ENCODE results near the gene EZR. TPM values are rescaled to one million over a fixed set of nuclear protein-coding genes. Genes with fewer than 3 reads are reported as not detected.

Gene EZR
- total and polyA plus RNA-seq, 2 experiments from 2014 or later = 399 to 623 TPM

GRCh38 chr6:158808442-158808833 is 10.7 kb downstream of the EZR start:
- H3K27ac ChIP-seq = peak overlapping the region; percentile 62
- H3K79me2 ChIP-seq = peaks cover 97% of the 10 kb centered on the region
- H3K36me3 ChIP-seq (replicated peaks; ENCODE audit: insufficient read depth, low read depth) = peaks cover 5% of the 10 kb centered on the region
- 70% methylated on average over 6 of the region's 6 CpGs for WGBS (ENCODE audit: low lambda C conversion rate, missing lambda C conversion rate)
- H4K20me1 ChIP-seq (ENCODE audit: insufficient read depth, poor library complexity, severe bottlenecking) = peaks cover 97% of the 10 kb centered on the region
- no peak overlapping the region for H2AFZ ChIP-seq
- TF ChIP-seq EZH2 (IDR thresholded peaks at IDR 0.05; ENCODE audit: borderline replicate concordance) = no peak
- TF ChIP-seq, protein P1, sequence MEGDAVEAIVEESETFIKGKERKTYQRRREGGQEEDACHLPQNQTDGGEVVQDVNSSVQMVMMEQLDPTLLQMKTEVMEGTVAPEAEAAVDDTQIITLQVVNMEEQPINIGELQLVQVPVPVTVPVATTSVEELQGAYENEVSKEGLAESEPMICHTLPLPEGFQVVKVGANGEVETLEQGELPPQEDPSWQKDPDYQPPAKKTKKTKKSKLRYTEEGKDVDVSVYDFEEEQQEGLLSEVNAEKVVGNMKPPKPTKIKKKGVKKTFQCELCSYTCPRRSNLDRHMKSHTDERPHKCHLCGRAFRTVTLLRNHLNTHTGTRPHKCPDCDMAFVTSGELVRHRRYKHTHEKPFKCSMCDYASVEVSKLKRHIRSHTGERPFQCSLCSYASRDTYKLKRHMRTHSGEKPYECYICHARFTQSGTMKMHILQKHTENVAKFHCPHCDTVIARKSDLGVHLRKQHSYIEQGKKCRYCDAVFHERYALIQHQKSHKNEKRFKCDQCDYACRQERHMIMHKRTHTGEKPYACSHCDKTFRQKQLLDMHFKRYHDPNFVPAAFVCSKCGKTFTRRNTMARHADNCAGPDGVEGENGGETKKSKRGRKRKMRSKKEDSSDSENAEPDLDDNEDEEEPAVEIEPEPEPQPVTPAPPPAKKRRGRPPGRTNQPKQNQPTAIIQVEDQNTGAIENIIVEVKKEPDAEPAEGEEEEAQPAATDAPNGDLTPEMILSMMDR (IDR thresholded peaks at IDR 0.05; ENCODE audit: poor library complexity) = no peak
- TF ChIP-seq EZH2phosphoT487 (IDR thresholded peaks at IDR 0.05; ENCODE audit: low read depth, severe bottlenecking, unreplicated experiment) = no peak
- no peak for DNase-seq (ENCODE audit: low spot score)
- H3K4me2 ChIP-seq = peak overlapping the region; percentile 64
- H3K27me3 ChIP-seq = no peaks in the 10 kb centered on the region
- no peaks in the 10 kb centered on the region for H3K9me3 ChIP-seq (ENCODE audit: low read depth)
- H3K4me1 ChIP-seq (ENCODE audit: insufficient read depth) = peaks cover 58% of the 10 kb centered on the region
- no peak overlapping the region for H3K4me3 ChIP-seq
- H3K9me2 ChIP-seq (replicated peaks; ENCODE audit: insufficient read depth) = no peaks in the 10 kb centered on the region

GRCh38 chr6:158807515-158808441 is 11.4 kb downstream of the EZR start:
- no peaks in the 10 kb centered on the region for H3K27me3 ChIP-seq
- no peak overlapping the region for H3K4me3 ChIP-seq
- H3K79me2 ChIP-seq = peaks cover 96% of the 10 kb centered on the region
- H3K36me3 ChIP-seq (replicated peaks; ENCODE audit: insufficient read depth, low read depth) = peaks cover 5% of the 10 kb centered on the region
- H3K9me2 ChIP-seq (replicated peaks; ENCODE audit: insufficient read depth) = no peaks in the 10 kb centered on the region
- H4K20me1 ChIP-seq (ENCODE audit: insufficient read depth, poor library complexity, severe bottlenecking) = peaks cover 96% of the 10 kb centered on the region
- H3K4me2 ChIP-seq = peak overlapping the region; percentile 64
- H3K9me3 ChIP-seq (ENCODE audit: low read depth) = no peaks in the 10 kb centered on the region
- peak overlapping the region; percentile 62 for H3K27ac ChIP-seq
- H3K4me1 ChIP-seq (ENCODE audit: insufficient read depth) = peaks cover 57% of the 10 kb centered on the region
- no peak overlapping the region for H2AFZ ChIP-seq
- TF ChIP-seq EZH2phosphoT487 (IDR thresholded peaks at IDR 0.05; ENCODE audit: low read depth, severe bottlenecking, unreplicated experiment) (no peak), EZH2 (IDR thresholded peaks at IDR 0.05; ENCODE audit: borderline replicate concordance) (no peak)
- DNase-seq (ENCODE audit: low spot score) = no peak
- WGBS (ENCODE audit: low lambda C conversion rate, missing lambda C conversion rate) = 65% methylated on average over 8 of the region's 8 CpGs

- Histone ChIP-seq H3K36me3 (replicated peaks; ENCODE audit: insufficient read depth, low read depth) (peaks cover 5% of the 10 kb centered on the region), H3K79me2 (peaks cover 94% of the 10 kb centered on the region), H3K27me3 (no peaks in the 10 kb centered on the region), H4K20me1 (ENCODE audit: insufficient read depth, poor library complexity, severe bottlenecking) (peaks cover 94% of the 10 kb centered on the region), H2AFZ (no peak overlapping the region), H3K4me1 (ENCODE audit: insufficient read depth) (peaks cover 60% of the 10 kb centered on the region), H3K27ac (no peak overlapping the region), H3K9me2 (replicated peaks; ENCODE audit: insufficient read depth) (no peaks in the 10 kb centered on the region), H3K9me3 (ENCODE audit: low read depth) (no peaks in the 10 kb centered on the region), H3K4me2 (peak overlapping the region; percentile 31), H3K4me3 (no peak overlapping the region)
- TF ChIP-seq EZH2phosphoT487 (IDR thresholded peaks at IDR 0.05; ENCODE audit: low read depth, severe bottlenecking, unreplicated experiment) = no peak
- TF ChIP-seq EZH2 (IDR thresholded peaks at IDR 0.05; ENCODE audit: borderline replicate concordance) = no peak
- TF ChIP-seq, protein P1 (IDR thresholded peaks at IDR 0.05; ENCODE audit: poor library complexity) = no peak
- DNase-seq (ENCODE audit: low spot score) = no peak
- 78% methylated on average over 5 of the region's 5 CpGs for WGBS (ENCODE audit: low lambda C conversion rate, missing lambda C conversion rate)
These were observed 13.3 kb downstream of the EZR start for GRCh38 chr6:158805698-158806377.

GRCh38 chr6:158804207-158804606 is 15.0 kb downstream of the EZR start:
- H3K4me1 ChIP-seq (ENCODE audit: insufficient read depth) = peaks cover 61% of the 10 kb centered on the region
- peaks cover 94% of the 10 kb centered on the region for H3K79me2 ChIP-seq
- peak overlapping the region; percentile 80 for H3K27ac ChIP-seq
- peak overlapping the region; percentile 69 for H3K4me2 ChIP-seq
- peak overlapping the region; percentile 6 for H3K4me3 ChIP-seq
- peaks cover 94% of the 10 kb centered on the region for H4K20me1 ChIP-seq (ENCODE audit: insufficient read depth, poor library complexity, severe bottlenecking)
- no peaks in the 10 kb centered on the region for H3K9me3 ChIP-seq (ENCODE audit: low read depth)
- no peak overlapping the region for H2AFZ ChIP-seq
- no peaks in the 10 kb centered on the region for H3K27me3 ChIP-seq
- no peak for TF ChIP-seq EZH2phosphoT487 (IDR thresholded peaks at IDR 0.05; ENCODE audit: low read depth, severe bottlenecking, unreplicated experiment)
- TF ChIP-seq, protein P1 (IDR thresholded peaks at IDR 0.05; ENCODE audit: poor library complexity) = no peak
- no peak for TF ChIP-seq EZH2 (IDR thresholded peaks at IDR 0.05; ENCODE audit: borderline replicate concordance)
- H3K36me3 ChIP-seq (replicated peaks; ENCODE audit: insufficient read depth, low read depth) = peaks cover 5% of the 10 kb centered on the region
- no peaks in the 10 kb centered on the region for H3K9me2 ChIP-seq (replicated peaks; ENCODE audit: insufficient read depth)
- DNase-seq (ENCODE audit: low spot score) = no peak
